NOMO-1 treated with dmso at 0.1 percent for 144 hours (cell line): ENCODE measurements around the gene LRFN2.

Experiments
- DNase-seq: peaks from one replicate; lab custom pipeline; 2025; ENCODE audit not compliant: unreplicated experiment; lab: John Stamatoyannopoulos, UW

The LRFN2 gene

GRCh38 chr6:40480678-40481077 is 106.5 kb downstream of the LRFN2 start:
- no peak for DNase-seq

GRCh38 chr6:40479706-40480105 is 107.5 kb downstream of the LRFN2 start:
- DNase-seq, result no peak

GRCh38 chr6:40477246-40478126 is 109.7 kb downstream of the LRFN2 start:
- DNase-seq, result no peak

GRCh38 chr6:40476673-40477072 is 110.5 kb downstream of the LRFN2 start:
- DNase-seq, result no peak

GRCh38 chr6:40474937-40475336 is 112.2 kb downstream of the LRFN2 start:
- DNase-seq, result no peak

- DNase-seq, result no peak
These were observed 114.1 kb downstream of the LRFN2 start for GRCh38 chr6:40473026-40473425.

- DNase-seq, result no peak
These were observed 114.8 kb downstream of the LRFN2 start for GRCh38 chr6:40472353-40472752.

- DNase-seq, result no peak
These were observed 115.9 kb downstream of the LRFN2 start for GRCh38 chr6:40471243-40471642.

- DNase-seq, result no peak
These were observed 117.8 kb downstream of the LRFN2 start for GRCh38 chr6:40469323-40469722.

- DNase-seq, result no peak
These were observed 120.1 kb downstream of the LRFN2 start for GRCh38 chr6:40466986-40467539.

- no peak for DNase-seq
These were observed 125.5 kb downstream of the LRFN2 start for GRCh38 chr6:40461643-40462042.

GRCh38 chr6:40460380-40460779 is 126.8 kb downstream of the LRFN2 start:
- DNase-seq, result no peak

GRCh38 chr6:40457261-40457660 is 129.9 kb downstream of the LRFN2 start:
- no peak for DNase-seq

- no peak for DNase-seq
These were observed 130.7 kb downstream of the LRFN2 start for GRCh38 chr6:40456390-40457013.

GRCh38 chr6:40455686-40456389 is 131.3 kb downstream of the LRFN2 start:
- DNase-seq, result no peak

- no peak for DNase-seq
These were observed 136.7 kb downstream of the LRFN2 start for GRCh38 chr6:40450483-40450882.

- DNase-seq, result no peak
These were observed 142.4 kb downstream of the LRFN2 start for GRCh38 chr6:40444811-40445210.

- DNase-seq, result no peak
These were observed 142.9 kb downstream of the LRFN2 start for GRCh38 chr6:40444312-40444711.

- DNase-seq, result no peak
These were observed 143.3 kb downstream of the LRFN2 start for GRCh38 chr6:40443842-40444241.

GRCh38 chr6:40442591-40442990 is 144.6 kb downstream of the LRFN2 start:
- DNase-seq, result no peak

- DNase-seq, result no peak
These were observed 146.0 kb downstream of the LRFN2 start for GRCh38 chr6:40441150-40441549.

GRCh38 chr6:40440053-40440452 is 147.1 kb downstream of the LRFN2 start:
- peak; percentile 71 for DNase-seq
